ENCODE data around the gene IL1RN. TPM values are rescaled to one million over a fixed set of nuclear protein-coding genes. Genes with fewer than 3 reads are reported as not detected.

IL1RN gene
- total and polyA plus RNA-seq, 2 of the 8 experiments (the other 6 are each of a cell fraction or from before 2014, with no cell fraction given): not detected

- Histone ChIP-seq H4K5ac (ENCODE audit: insufficient read length, low read depth, low read length) (no peak overlapping the region), H3K79me2 (ENCODE audit: control insufficient read depth in 1 of 2, insufficient read depth in 2 of 2, low read length in 2 of 2) (no peaks in the 10 kb centered on the region), H4K8ac (ENCODE audit: extremely low read depth, insufficient read depth, low read length) (no peak overlapping the region), H3K4me3 (ENCODE audit: extremely low read depth in 1 of 4, insufficient read depth in 2 of 4, low read depth in 3 of 4, low read length in 4 of 4) (no peak overlapping the region), H3K23ac (ENCODE audit: insufficient read length) (no peak overlapping the region), H3K27ac (ENCODE audit: low read depth, low read length) (no peak overlapping the region), H3K4ac (replicated peaks; ENCODE audit: insufficient read length, low read depth, low read length) (no peak overlapping the region), H3K79me1 (ENCODE audit: low read depth, low read length) (no peaks in the 10 kb centered on the region), H3K9me3 (ENCODE audit: insufficient read depth in 2 of 2, low read depth in 1 of 2, low read length in 1 of 2) (no peaks in the 10 kb centered on the region), H2AFZ (ENCODE audit: low read length) (no peak overlapping the region), H2AK5ac (ENCODE audit: low read depth, low read length) (no peak overlapping the region), H2BK120ac (replicated peaks; ENCODE audit: low read depth, low read length) (no peak overlapping the region), H2BK12ac (ENCODE audit: low read depth, low read length) (no peak overlapping the region), H4K20me1 (replicated peaks in 1 of 2; ENCODE audit: control insufficient read depth in 1 of 2, insufficient read depth in 2 of 2, low read length in 2 of 2) (no peaks in the 10 kb centered on the region), H3K18ac (ENCODE audit: extremely low read depth, low read length) (no peak overlapping the region), H2BK20ac (ENCODE audit: low read length) (no peak overlapping the region), H3K36me3 (ENCODE audit: control insufficient read depth in 2 of 4, insufficient read depth in 4 of 4, low read length in 3 of 4) (no peaks in the 10 kb centered on the region), H4K91ac (replicated peaks; ENCODE audit: insufficient read length, low read length) (no peak overlapping the region), H3K27me3 (replicated peaks in 1 of 4; ENCODE audit: control insufficient read depth in 3 of 4, extremely low read depth in 1 of 4, insufficient read depth in 3 of 4, low read length in 3 of 4) (peaks cover 0 to under 1% (median under 1%) of the 10 kb centered on the region in 4 experiments; a peak in 1 of 7 replicates), H3K14ac (ENCODE audit: insufficient read length) (no peak overlapping the region), H2BK15ac (ENCODE audit: low read length) (no peak overlapping the region), H3K23me2 (ENCODE audit: low read depth, low read length) (no peaks in the 10 kb centered on the region), H3K9ac (replicated peaks in 1 of 4; ENCODE audit: extremely low read depth in 1 of 4, low read depth in 3 of 4, low read length in 3 of 4) (no peak overlapping the region), H3K56ac (replicated peaks; ENCODE audit: insufficient read length, low read depth, low read length) (no peak overlapping the region), H3K4me1 (replicated peaks in 1 of 4; ENCODE audit: control insufficient read depth in 3 of 4, insufficient read depth in 4 of 4, low read length in 3 of 4) (peaks cover 0 to 6% (median 0%) of the 10 kb centered on the region in 4 experiments; a peak in 3 of 7 replicates), H2BK5ac (ENCODE audit: low read depth, low read length) (no peak overlapping the region), H3K4me2 (ENCODE audit: insufficient read depth in 1 of 2, low read depth in 2 of 2, low read length in 2 of 2) (no peak overlapping the region)
- WGBS, 2 experiments (ENCODE audit: extremely low coverage in 1 of 2, insufficient coverage in 1 of 2, insufficient read length in 1 of 2, insufficient replicate concordance in 2 of 2, low coverage in 1 of 2, low lambda C conversion rate in 2 of 2, missing lambda C conversion rate in 1 of 2): 97% methylated on average over 3 of the region's 3 CpGs; no CpG with 5 or more reads in 1 of the 2 experiments
- DNase-seq (ENCODE audit: low read depth in 1 of 2, low spot score in 2 of 2) (no peak), FAIRE-seq (no peak)
- ChIA-PET POLR2A (ENCODE audit: partially characterized antibody) (no interaction called here), CTCF (ENCODE audit: partially characterized antibody) (interaction anchor here (1.5 kb wide), 1 partner anchor 33 kb away, joined by 4 read pairs; no protein-coding TSS in a partner anchor)
- TF ChIP-seq POLR2AphosphoS5 (IDR thresholded peaks at IDR 0.05; ENCODE audit: low read depth, low read length) (no peak), TEAD4 (IDR thresholded peaks at IDR 0.05; ENCODE audit: low read depth, low read length) (no peak), SRF (IDR thresholded peaks at IDR 0.05; ENCODE audit: low read depth, low read length) (no peak), PHF8 (conservative IDR thresholded peaks at IDR 0.05; ENCODE audit: low read depth, low read length) (no peak), RNF2 (IDR thresholded peaks at IDR 0.05; ENCODE audit: borderline replicate concordance, low read depth, low read length, missing control alignments, poor library complexity, severe bottlenecking) (no peak), BACH1 (IDR thresholded peaks at IDR 0.05; ENCODE audit: low read length) (no peak), SP1 (IDR thresholded peaks at IDR 0.05; ENCODE audit: low read depth, low read length) (no peak), CEBPB (IDR thresholded peaks at IDR 0.05; ENCODE audit: low read depth, low read length) (no peak), JUN (IDR thresholded peaks at IDR 0.05; ENCODE audit: low read depth, low read length) (no peak), MAX (IDR thresholded peaks at IDR 0.05) (no peak), CHD2 (IDR thresholded peaks at IDR 0.05; ENCODE audit: low read length) (no peak), KDM1A (IDR thresholded peaks at IDR 0.05; ENCODE audit: borderline replicate concordance, low read length) (no peak), USF2 (IDR thresholded peaks at IDR 0.05; ENCODE audit: low read length) (no peak), TAF7 (optimal IDR thresholded peaks at IDR 0.05; ENCODE audit: borderline replicate concordance, low read depth, low read length) (no peak)
Observed at GRCh38 chr2:113169586-113169985, 42.2 kb downstream of the IL1RN start.

Data from H1 (cell line).